NB4 (cell line): ENCODE results near the gene GREB1.

Experiments used
- POLR2A ChIP-seq: IDR thresholded peaks from 2 replicates; pipeline ENCODE4 v1.6.1; 2011; ENCODE audit warnings: mild to moderate bottlenecking; ENCODE audit not compliant: insufficient read length; ENCODE audit errors: extremely low read depth
- TF ChIP-seq, protein P1 (sequence below): IDR thresholded peaks from one replicate; pipeline ENCODE4 v1.5.1; 2012; ENCODE audit warnings: low read depth, low read length

DNA sequence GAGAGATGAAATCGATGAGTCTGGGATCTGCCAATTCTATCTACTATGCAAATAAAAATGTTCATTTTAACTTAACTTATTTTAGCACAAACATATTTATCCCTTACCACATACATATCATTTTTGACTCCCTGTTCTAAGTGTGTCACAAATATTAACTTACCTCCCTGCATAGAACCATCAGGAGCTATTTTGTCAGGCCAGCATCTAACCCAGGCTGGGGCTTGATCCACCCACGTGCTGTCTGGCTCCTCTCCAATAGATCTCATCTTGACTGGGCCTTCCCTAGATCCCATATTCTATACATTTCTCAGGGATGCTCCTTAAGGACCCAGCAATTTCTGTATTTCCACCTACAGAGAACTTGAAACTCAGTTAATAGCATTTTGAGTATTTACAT lies 115.2 kb downstream of the GREB1 start:
- TF ChIP-seq, protein P1, sequence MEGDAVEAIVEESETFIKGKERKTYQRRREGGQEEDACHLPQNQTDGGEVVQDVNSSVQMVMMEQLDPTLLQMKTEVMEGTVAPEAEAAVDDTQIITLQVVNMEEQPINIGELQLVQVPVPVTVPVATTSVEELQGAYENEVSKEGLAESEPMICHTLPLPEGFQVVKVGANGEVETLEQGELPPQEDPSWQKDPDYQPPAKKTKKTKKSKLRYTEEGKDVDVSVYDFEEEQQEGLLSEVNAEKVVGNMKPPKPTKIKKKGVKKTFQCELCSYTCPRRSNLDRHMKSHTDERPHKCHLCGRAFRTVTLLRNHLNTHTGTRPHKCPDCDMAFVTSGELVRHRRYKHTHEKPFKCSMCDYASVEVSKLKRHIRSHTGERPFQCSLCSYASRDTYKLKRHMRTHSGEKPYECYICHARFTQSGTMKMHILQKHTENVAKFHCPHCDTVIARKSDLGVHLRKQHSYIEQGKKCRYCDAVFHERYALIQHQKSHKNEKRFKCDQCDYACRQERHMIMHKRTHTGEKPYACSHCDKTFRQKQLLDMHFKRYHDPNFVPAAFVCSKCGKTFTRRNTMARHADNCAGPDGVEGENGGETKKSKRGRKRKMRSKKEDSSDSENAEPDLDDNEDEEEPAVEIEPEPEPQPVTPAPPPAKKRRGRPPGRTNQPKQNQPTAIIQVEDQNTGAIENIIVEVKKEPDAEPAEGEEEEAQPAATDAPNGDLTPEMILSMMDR, result no peak
- TF ChIP-seq POLR2A, result no peak
